T-helper 1 cell (primary cell): Measurements from ENCODE around the gene FEM1C.

ENCODE experiments used
- DNase-seq, 5 donors: peaks; one replicate each; pipeline ENCODE4 v3.0.0-alpha.2; 2012 to 2020

The FEM1C gene

GRCh38 chr5:115472271-115473025, 72.1 kb downstream of the FEM1C start:
- DNase-seq = no peak

GRCh38 chr5:115471345-115472063, 73.1 kb downstream of the FEM1C start:
- DNase-seq = no peak

GRCh38 chr5:115470921-115471320, 73.7 kb downstream of the FEM1C start:
- DNase-seq = no peak
